Ectodermal cell (in vitro differentiated cells): ENCODE data around the gene NADK.

Experiments
- H3K27ac ChIP-seq: 2 replicates; pipeline ENCODE4 v1.7.0; 2013; ENCODE audit warnings: mild to moderate bottlenecking, low read depth, low read length; ENCODE audit not compliant: insufficient read depth, poor library complexity, severe bottlenecking
- H3K27me3 ChIP-seq: 2 replicates; pipeline ENCODE4 v1.7.0; 2013; ENCODE audit warnings: mild to moderate bottlenecking, low read length; ENCODE audit not compliant: insufficient read depth, control insufficient read depth, poor library complexity, severe bottlenecking
- H3K36me3 ChIP-seq: one replicate; pipeline ENCODE4 v1.7.0; 2013; ENCODE audit warnings: low read length; ENCODE audit not compliant: control insufficient read depth, insufficient read depth
- H3K4me1 ChIP-seq: one replicate; pipeline ENCODE4 v1.7.0; 2013; ENCODE audit warnings: low read length; ENCODE audit not compliant: control insufficient read depth, insufficient read depth
- H3K4me3 ChIP-seq: 2 replicates; pipeline ENCODE4 v1.7.0; 2013; ENCODE audit warnings: low read depth, low read length, control low read depth; ENCODE audit not compliant: insufficient read depth
- H3K9me3 ChIP-seq: 2 replicates; pipeline ENCODE4 v1.7.0; 2013; ENCODE audit warnings: mild to moderate bottlenecking, low read length, moderate library complexity; ENCODE audit not compliant: control insufficient read depth
- WGBS, 2 experiments: methylation state at CpG; one replicate each; pipeline ENCODE4 v1.1.7; 2013; ENCODE audit warnings: missing lambda C conversion rate in 2 of 2; 5-methylcytosine and 5-hydroxymethylcytosine counted together

Gene NADK

GRCh38 chr1:1763657-1764621 lies 14.3 kb downstream of the NADK start:
- Histone ChIP-seq H3K27ac (no peak overlapping the region), H3K4me1 (no peaks in the 10 kb centered on the region), H3K27me3 (no peaks in the 10 kb centered on the region), H3K36me3 (peaks cover 15% of the 10 kb centered on the region), H3K9me3 (no peaks in the 10 kb centered on the region), H3K4me3 (no peak overlapping the region)
- 92% methylated on average over 32 of the region's 32 CpGs for WGBS, 2 experiments

GRCh38 chr1:1761504-1762376 lies 16.5 kb downstream of the NADK start:
- H3K27ac ChIP-seq, result no peak overlapping the region
- no peaks in the 10 kb centered on the region for H3K4me1 ChIP-seq
- no peaks in the 10 kb centered on the region for H3K27me3 ChIP-seq
- no peak overlapping the region for H3K4me3 ChIP-seq
- 97% methylated on average over 23 of the region's 23 CpGs for WGBS, 2 experiments
- no peaks in the 10 kb centered on the region for H3K9me3 ChIP-seq
- peaks cover 15% of the 10 kb centered on the region for H3K36me3 ChIP-seq

- Histone ChIP-seq H3K9me3 (no peaks in the 10 kb centered on the region), H3K36me3 (peaks cover 23% of the 10 kb centered on the region), H3K4me1 (no peaks in the 10 kb centered on the region), H3K4me3 (no peak overlapping the region), H3K27me3 (no peaks in the 10 kb centered on the region), H3K27ac (no peak overlapping the region)
- WGBS, 2 experiments, result 94 to 96% methylated on average over 10 of the region's 10 CpGs
Observed at GRCh38 chr1:1760715-1761114, 17.6 kb downstream of the NADK start.

GRCh38 chr1:1760345-1760650 lies 18.0 kb downstream of the NADK start:
- 96 to 97% methylated on average over 20 of the region's 20 CpGs for whole genome bisulfite sequencing, 2 experiments
- Histone ChIP-seq H3K36me3 (peaks cover 25% of the 10 kb centered on the region), H3K27ac (no peak overlapping the region), H3K27me3 (no peaks in the 10 kb centered on the region), H3K4me3 (no peak overlapping the region), H3K4me1 (no peaks in the 10 kb centered on the region), H3K9me3 (no peaks in the 10 kb centered on the region)

GRCh38 chr1:1759456-1760344 lies 18.6 kb downstream of the NADK start:
- Histone ChIP-seq H3K27me3 (no peaks in the 10 kb centered on the region), H3K9me3 (no peaks in the 10 kb centered on the region), H3K36me3 (peaks cover 21% of the 10 kb centered on the region), H3K4me3 (no peak overlapping the region), H3K4me1 (no peaks in the 10 kb centered on the region), H3K27ac (no peak overlapping the region)
- 95% methylated on average over 37 of the region's 37 CpGs for WGBS, 2 experiments

- H3K4me1 ChIP-seq, result no peaks in the 10 kb centered on the region
- H3K27me3 ChIP-seq, result no peaks in the 10 kb centered on the region
- no peak overlapping the region for H3K4me3 ChIP-seq
- H3K27ac ChIP-seq, result no peak overlapping the region
- H3K36me3 ChIP-seq, result peaks cover 24% of the 10 kb centered on the region
- H3K9me3 ChIP-seq, result no peaks in the 10 kb centered on the region
- WGBS, 2 experiments, result 94% methylated on average over 34 of the region's 34 CpGs
Observed at GRCh38 chr1:1758692-1759455, 19.4 kb downstream of the NADK start.

- no peaks in the 10 kb centered on the region for H3K9me3 ChIP-seq
Observed at GRCh38 chr1:1758059-1758621, 20.1 kb downstream of the NADK start.

GRCh38 chr1:1757422-1758058 lies 20.7 kb downstream of the NADK start:
- peaks cover 24% of the 10 kb centered on the region for H3K36me3 ChIP-seq
- H3K4me1 ChIP-seq, result no peaks in the 10 kb centered on the region
- no peak overlapping the region for H3K4me3 ChIP-seq
- no peaks in the 10 kb centered on the region for H3K9me3 ChIP-seq
- 94 to 96% methylated on average over 25 of the region's 25 CpGs for WGBS, 2 experiments
- no peaks in the 10 kb centered on the region for H3K27me3 ChIP-seq
- no peak overlapping the region for H3K27ac ChIP-seq

More at GRCh38 chr1:1758059-1758621, 20.1 kb downstream of the NADK start:
- Histone ChIP-seq H3K27me3 (no peaks in the 10 kb centered on the region), H3K4me1 (no peaks in the 10 kb centered on the region), H3K4me3 (no peak overlapping the region), H3K36me3 (peaks cover 24% of the 10 kb centered on the region), H3K27ac (no peak overlapping the region)
- WGBS, 2 experiments, result 95 to 97% methylated on average over 26 to 27 of the region's 27 CpGs
